HCT116 (cell line): Measurements from ENCODE around the gene MAGEB6.
"Not testable (repeated sequence)": the region's sequence is repeated elsewhere in the genome, so short reads cannot be mapped to it uniquely, and the experiment has no call there.

ENCODE experiments used
- ATF3 ChIP-seq: IDR thresholded peaks from 2 replicates; pipeline ENCODE4 v1.6.1; 2012
- EZH2 ChIP-seq: fragments of 200-600 bp; sonication (generic); IDR thresholded peaks from 2 replicates; pipeline ENCODE4 v1.6.1; 2017; ENCODE audit warnings: antibody characterized with exemption, mixed run types
- EZH2phosphoT487 ChIP-seq: fragments of 200-600 bp; IDR thresholded peaks from 2 replicates; pipeline ENCODE4 v1.6.1; 2018; ENCODE audit warnings: antibody characterized with exemption, borderline replicate concordance
- JUND ChIP-seq: IDR thresholded peaks from 2 replicates; pipeline ENCODE4 v1.6.1; 2012
- POLR2A ChIP-seq: IDR thresholded peaks from 2 replicates; pipeline ENCODE4 v1.7.0; 2011; ENCODE audit warnings: borderline replicate concordance; ENCODE audit not compliant: insufficient read depth, insufficient read length; ENCODE audit errors: extremely low read depth
- POLR2AphosphoS5 ChIP-seq: IDR thresholded peaks from 2 replicates; pipeline ENCODE4 v1.6.1; 2011; ENCODE audit warnings: mild to moderate bottlenecking, low read depth, low read length, moderate library complexity
- SIN3A ChIP-seq: IDR thresholded peaks from 2 replicates; pipeline ENCODE4 v1.6.1; 2012; ENCODE audit warnings: low read depth
- TCF7L2 ChIP-seq: IDR thresholded peaks from 2 replicates; pipeline ENCODE4 v1.7.0; 2011; ENCODE audit warnings: borderline replicate concordance, inconsistent platforms; ENCODE audit not compliant: insufficient read depth, insufficient read length; ENCODE audit errors: extremely low read depth
- ZBTB33 ChIP-seq: IDR thresholded peaks from 2 replicates; pipeline ENCODE4 v1.6.1; 2011; ENCODE audit warnings: mild to moderate bottlenecking, low read length, moderate library complexity; ENCODE audit not compliant: insufficient replicate concordance; ENCODE audit errors: extremely low read depth
- ZNF274 ChIP-seq: fragments of 200-500 bp; sonication (Bioruptor generic); IDR thresholded peaks from 2 replicates; pipeline ENCODE4 v1.6.1; 2014; ENCODE audit warnings: mild to moderate bottlenecking, low read depth, low read length, inconsistent platforms
- TF ChIP-seq, protein P1 (sequence below): IDR thresholded peaks from 2 replicates; pipeline ENCODE4 v1.6.1; 2012
- TF ChIP-seq, protein P2 (sequence below), 3 experiments: fragments of 200-600 bp in 1 of 3; sonication (generic) in 1 of 3; IDR thresholded peaks in 2 of 3; conservative IDR thresholded peaks in 1 of 3; 2 replicates each; pipeline ENCODE4 v1.5.1; 2012 to 2017; ENCODE audit warnings: low read depth in 2 of 3, low read length in 2 of 3, antibody characterized with exemption in 1 of 3, borderline replicate concordance in 1 of 3, control low read depth in 1 of 3, mild to moderate bottlenecking in 1 of 3, mixed read lengths in 1 of 3, mixed run types in 1 of 3, moderate library complexity in 1 of 3; ENCODE audit not compliant: insufficient read depth in 1 of 3

DNA sequence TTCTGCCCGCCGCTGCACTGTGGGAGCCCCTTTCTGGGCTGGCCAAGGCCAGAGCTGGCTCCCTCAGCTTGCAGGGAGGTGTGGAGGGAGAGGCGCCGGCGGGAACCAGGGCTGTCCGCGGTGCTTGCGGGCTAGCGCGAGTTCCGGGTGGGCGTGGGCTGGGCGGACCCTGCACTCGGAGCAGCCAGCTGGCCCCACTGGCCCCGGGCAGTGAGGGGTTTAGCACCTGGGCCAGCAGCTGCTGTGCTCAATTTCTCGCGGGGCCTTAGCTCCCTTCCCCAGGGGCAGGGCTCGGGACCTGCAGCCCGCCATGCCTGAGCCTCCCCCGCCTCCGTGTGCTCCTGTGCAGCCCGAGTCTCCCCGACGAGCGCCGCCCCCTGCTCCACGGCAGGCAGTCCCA, 12.5 kb downstream of the MAGEB6 start:
- not testable (repeated sequence) for TF ChIP-seq EZH2, POLR2AphosphoS5, ATF3, POLR2A, TCF7L2, EZH2phosphoT487, ZNF274, ZBTB33, SIN3A, JUND
- TF ChIP-seq, protein P1, sequence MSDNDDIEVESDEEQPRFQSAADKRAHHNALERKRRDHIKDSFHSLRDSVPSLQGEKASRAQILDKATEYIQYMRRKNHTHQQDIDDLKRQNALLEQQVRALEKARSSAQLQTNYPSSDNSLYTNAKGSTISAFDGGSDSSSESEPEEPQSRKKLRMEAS, result not testable (repeated sequence)
- TF ChIP-seq, protein P2, sequence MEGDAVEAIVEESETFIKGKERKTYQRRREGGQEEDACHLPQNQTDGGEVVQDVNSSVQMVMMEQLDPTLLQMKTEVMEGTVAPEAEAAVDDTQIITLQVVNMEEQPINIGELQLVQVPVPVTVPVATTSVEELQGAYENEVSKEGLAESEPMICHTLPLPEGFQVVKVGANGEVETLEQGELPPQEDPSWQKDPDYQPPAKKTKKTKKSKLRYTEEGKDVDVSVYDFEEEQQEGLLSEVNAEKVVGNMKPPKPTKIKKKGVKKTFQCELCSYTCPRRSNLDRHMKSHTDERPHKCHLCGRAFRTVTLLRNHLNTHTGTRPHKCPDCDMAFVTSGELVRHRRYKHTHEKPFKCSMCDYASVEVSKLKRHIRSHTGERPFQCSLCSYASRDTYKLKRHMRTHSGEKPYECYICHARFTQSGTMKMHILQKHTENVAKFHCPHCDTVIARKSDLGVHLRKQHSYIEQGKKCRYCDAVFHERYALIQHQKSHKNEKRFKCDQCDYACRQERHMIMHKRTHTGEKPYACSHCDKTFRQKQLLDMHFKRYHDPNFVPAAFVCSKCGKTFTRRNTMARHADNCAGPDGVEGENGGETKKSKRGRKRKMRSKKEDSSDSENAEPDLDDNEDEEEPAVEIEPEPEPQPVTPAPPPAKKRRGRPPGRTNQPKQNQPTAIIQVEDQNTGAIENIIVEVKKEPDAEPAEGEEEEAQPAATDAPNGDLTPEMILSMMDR (IDR thresholded peaks at IDR 0.05 in 2 of 3, conservative IDR thresholded peaks at IDR 0.05 in 1 of 3; ENCODE audit: borderline replicate concordance in 1 of 3, insufficient read depth in 1 of 3, low read depth in 2 of 3, low read length in 2 of 3), result not testable (repeated sequence)
